Tibial nerve (tissue), 4 donors: ENCODE data around the gene RAB8B.

Experiments used
- EP300 ChIP-seq, 2 donors: sonication (generic); formaldehyde crosslinking; IDR thresholded peaks; one replicate each; pipeline ENCODE4 v1.6.1; 2017; ENCODE audit warnings: antibody characterized with exemption in 2 of 2, mild to moderate bottlenecking in 1 of 2
- POLR2A ChIP-seq, 2 donors: fragments of 450-650 bp; IDR thresholded peaks; one replicate each; pipeline ENCODE4 v1.6.1; 2017; ENCODE audit warnings: antibody characterized with exemption in 2 of 2, mild to moderate bottlenecking in 2 of 2, moderate library complexity in 2 of 2
- TF ChIP-seq, protein P1 (sequence below), 5 experiments: fragments of 200-600 bp in 3 of 5; fragments of 450-650 bp in 2 of 5; sonication (generic) in 3 of 5; IDR thresholded peaks; one replicate each; pipeline ENCODE4 v1.5.1; 2016 to 2019; ENCODE audit warnings: antibody characterized with exemption in 5 of 5, mild to moderate bottlenecking in 3 of 5, moderate library complexity in 2 of 5

DNA sequence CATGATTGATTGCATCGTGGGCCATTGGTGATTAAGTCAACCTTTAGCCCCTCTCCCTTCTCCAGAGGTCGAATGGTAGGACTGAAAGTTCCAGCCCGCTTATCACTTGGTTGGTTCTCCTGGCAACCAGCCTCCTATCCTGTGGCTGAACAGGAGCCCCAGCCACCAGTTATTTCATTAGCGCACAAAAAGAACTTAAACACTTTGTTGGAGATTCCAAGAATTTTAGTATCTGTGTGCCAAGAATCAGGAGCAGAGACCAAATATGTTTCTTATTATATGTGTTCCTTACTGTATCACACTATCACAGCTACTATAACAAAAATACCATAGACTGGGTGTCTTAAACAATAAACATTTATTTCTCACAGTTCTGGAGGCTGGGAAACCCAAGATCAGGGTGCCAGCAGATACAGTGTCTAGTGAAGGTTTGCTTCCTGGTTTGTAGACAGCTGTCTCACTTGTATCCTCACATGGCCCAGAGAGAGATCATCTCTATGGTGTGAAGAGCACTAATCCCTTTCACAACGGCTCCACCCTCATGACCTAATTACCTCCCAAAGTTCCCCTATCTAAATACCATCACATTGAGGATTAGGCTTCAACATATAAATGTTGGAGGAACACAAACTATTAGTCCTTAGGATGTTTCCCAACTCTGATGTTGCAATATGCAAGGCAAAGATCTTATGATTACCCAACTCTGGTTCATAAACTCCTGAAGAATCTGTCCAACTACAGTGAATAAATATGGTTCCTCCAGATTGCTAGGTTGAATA lies 57.5 kb downstream of the RAB8B start:
- TF ChIP-seq, protein P1, sequence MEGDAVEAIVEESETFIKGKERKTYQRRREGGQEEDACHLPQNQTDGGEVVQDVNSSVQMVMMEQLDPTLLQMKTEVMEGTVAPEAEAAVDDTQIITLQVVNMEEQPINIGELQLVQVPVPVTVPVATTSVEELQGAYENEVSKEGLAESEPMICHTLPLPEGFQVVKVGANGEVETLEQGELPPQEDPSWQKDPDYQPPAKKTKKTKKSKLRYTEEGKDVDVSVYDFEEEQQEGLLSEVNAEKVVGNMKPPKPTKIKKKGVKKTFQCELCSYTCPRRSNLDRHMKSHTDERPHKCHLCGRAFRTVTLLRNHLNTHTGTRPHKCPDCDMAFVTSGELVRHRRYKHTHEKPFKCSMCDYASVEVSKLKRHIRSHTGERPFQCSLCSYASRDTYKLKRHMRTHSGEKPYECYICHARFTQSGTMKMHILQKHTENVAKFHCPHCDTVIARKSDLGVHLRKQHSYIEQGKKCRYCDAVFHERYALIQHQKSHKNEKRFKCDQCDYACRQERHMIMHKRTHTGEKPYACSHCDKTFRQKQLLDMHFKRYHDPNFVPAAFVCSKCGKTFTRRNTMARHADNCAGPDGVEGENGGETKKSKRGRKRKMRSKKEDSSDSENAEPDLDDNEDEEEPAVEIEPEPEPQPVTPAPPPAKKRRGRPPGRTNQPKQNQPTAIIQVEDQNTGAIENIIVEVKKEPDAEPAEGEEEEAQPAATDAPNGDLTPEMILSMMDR (IDR thresholded peaks at IDR 0.05): no peak
- TF ChIP-seq POLR2A (IDR thresholded peaks at IDR 0.05) (no peak), EP300 (IDR thresholded peaks at IDR 0.05) (peak in 1 of 2 donors; percentile 94)
